ENCODE data around the gene CDH16.

- no peak for TF ChIP-seq TAF1 (IDR thresholded peaks at IDR 0.05; ENCODE audit: borderline replicate concordance, insufficient read depth, low read length)
- no peak for TF ChIP-seq SIN3A (IDR thresholded peaks at IDR 0.05; ENCODE audit: borderline replicate concordance, insufficient read depth, low read length)
- no peak for TF ChIP-seq POLR2AphosphoS5 (IDR thresholded peaks at IDR 0.05; ENCODE audit: low read depth, low read length)
- TF ChIP-seq REST (IDR thresholded peaks at IDR 0.05; ENCODE audit: insufficient read depth in 1 of 2, low read depth in 2 of 2, low read length in 2 of 2) = no peak
Observed at GRCh38 chr16:66932076-66932475, 13.4 kb upstream of the CDH16 start.
